ENCODE results near the gene PAPOLB. TPM values are rescaled to one million over a fixed set of nuclear protein-coding genes. Genes with fewer than 3 reads are reported as not detected.

The PAPOLB gene
- total and polyA plus RNA-seq, 2 donors (not counting 3 experiments of a cell fraction or from before 2014, with no cell fraction given) = 0.07 TPM; not detected in 1

- DNase-seq (ENCODE audit: low read depth, low spot score) (no peak), FAIRE-seq (no peak)
- BruUV-seq (replicated peaks) = no TSS peak
- H3K27ac ChIP-seq (ENCODE audit: insufficient read depth, low read depth, low read length) = no peak overlapping the region
- H4K20me1 ChIP-seq (replicated peaks; ENCODE audit: control insufficient read depth, extremely low read depth, insufficient read depth, low read length) = no peaks in the 10 kb centered on the region
- dilution Hi-C loops (cut with MboI; ENCODE audit: extremely low pct_ligation_motif_present, low sequenced_read_pairs) (no loop called here), intact Hi-C loops (cut with micrococcal nuclease) (no loop called here)
- no peak overlapping the region for H2AFZ ChIP-seq (ENCODE audit: low read depth, low read length)
- H3K9me3 ChIP-seq (replicated peaks; ENCODE audit: control insufficient read depth, insufficient read depth, low read length) = no peaks in the 10 kb centered on the region
- no peaks in the 10 kb centered on the region for H3K36me3 ChIP-seq (ENCODE audit: control insufficient read depth in 2 of 2, extremely low read depth in 1 of 2, insufficient read depth in 2 of 2, low read length in 2 of 2)
- no peak for TF ChIP-seq POLR2A (IDR thresholded peaks at IDR 0.05; ENCODE audit: low read depth, low read length)
- TF ChIP-seq MAX (IDR thresholded peaks at IDR 0.05; ENCODE audit: insufficient read depth, insufficient read length) = no peak
- no peak for TF ChIP-seq FOS (IDR thresholded peaks at IDR 0.05; ENCODE audit: borderline replicate concordance, insufficient read depth, low read length)
- no peak for TF ChIP-seq MYC (IDR thresholded peaks at IDR 0.05; ENCODE audit: low read depth, low read length)
- TF ChIP-seq CTCF (IDR thresholded peaks at IDR 0.05; ENCODE audit: extremely low read depth in 1 of 2, insufficient read depth in 1 of 2, low read depth in 1 of 2, low read length in 2 of 2) = no peak
- no peak for TF ChIP-seq JUN (IDR thresholded peaks at IDR 0.05; ENCODE audit: borderline replicate concordance, insufficient read depth, insufficient read length, low read depth)
- TF ChIP-seq EZH2 (IDR thresholded peaks at IDR 0.05; ENCODE audit: borderline replicate concordance, low read depth, low read length, severe bottlenecking) = no peak
- TF ChIP-seq POLR2AphosphoS5 (IDR thresholded peaks at IDR 0.05; ENCODE audit: insufficient read depth, low read depth, low read length) = no peak
- no peak for TF ChIP-seq GATA2 (IDR thresholded peaks at IDR 0.05; ENCODE audit: insufficient read depth, insufficient read length, low read depth, low read length)
- CTCF ChIA-PET = no interaction called here
- POLR2A ChIA-PET = no interaction called here
- no peak overlapping the region for H3K4me3 ChIP-seq (replicated peaks in 1 of 3; ENCODE audit: insufficient read depth in 1 of 3, low read depth in 1 of 3, low read length in 3 of 3)
- no peak overlapping the region for H3K9ac ChIP-seq (replicated peaks; ENCODE audit: extremely low read depth, insufficient read depth, low read length)
- no peaks in the 10 kb centered on the region for H3K4me1 ChIP-seq (ENCODE audit: control insufficient read depth, extremely low read depth, insufficient read depth, low read length)
- no peak overlapping the region for H3K4me2 ChIP-seq (ENCODE audit: insufficient read depth, low read length)
- no peaks in the 10 kb centered on the region for H3K79me2 ChIP-seq (ENCODE audit: control insufficient read depth, insufficient read depth, low read length)
- H3K27me3 ChIP-seq (ENCODE audit: control insufficient read depth in 2 of 2, insufficient read depth in 2 of 2, low read length in 2 of 2) = no peaks in the 10 kb centered on the region
- no peaks in the 10 kb centered on the region for H3K9me1 ChIP-seq (replicated peaks; ENCODE audit: control insufficient read depth, extremely low read depth, insufficient read depth, low read length)
These were observed 38.2 kb downstream of the PAPOLB start for GRCh38 chr7:4823441-4824119.
